GM12878 (cell line): ENCODE data around the gene CRKL.

Experiments
- BHLHE40 ChIP-seq, 2 experiments: fragments of 450-650 bp in 1 of 2; IDR thresholded peaks; 2 replicates each; pipeline ENCODE4 v1.6.1; 2011 to 2017; ENCODE audit warnings: low read depth in 2 of 2, borderline replicate concordance in 1 of 2, improper control_type of control experiment in 1 of 2, low read length in 1 of 2, mild to moderate bottlenecking in 1 of 2
- CTCF ChIP-seq, 3 experiments: IDR thresholded peaks in 2 of 3; conservative IDR thresholded peaks in 1 of 3; 2 replicates each; pipeline ENCODE4 v1.5.1; 2011; ENCODE audit warnings: low read depth in 3 of 3, low read length in 3 of 3, mild to moderate bottlenecking in 3 of 3, control low read depth in 2 of 3, moderate library complexity in 2 of 3, inconsistent platforms in 1 of 3, mixed read lengths in 1 of 3; ENCODE audit not compliant: control insufficient read depth in 2 of 3, insufficient read depth in 1 of 3; ENCODE audit errors: extremely low read depth in 1 of 3
- DPF2 ChIP-seq: fragments of 450-650 bp; IDR thresholded peaks from 2 replicates; pipeline ENCODE4 v1.6.1; 2017; ENCODE audit warnings: mild to moderate bottlenecking
- EP300 ChIP-seq, 2 experiments: fragments of 150-350 bp in 1 of 2; IDR thresholded peaks; 2 replicates each; pipeline ENCODE4 v1.6.1; 2011 to 2012; ENCODE audit warnings: low read depth in 2 of 2, low read length in 2 of 2, borderline replicate concordance in 1 of 2, improper control_type of control experiment in 1 of 2, inconsistent platforms in 1 of 2; ENCODE audit not compliant: control insufficient read depth in 1 of 2
- EZH2 ChIP-seq: IDR thresholded peaks from 2 replicates; pipeline ENCODE4 v1.6.1; 2012; ENCODE audit warnings: low read depth, mild to moderate bottlenecking, control low read depth, inconsistent platforms, low read length, borderline replicate concordance; ENCODE audit not compliant: control insufficient read depth
- IKZF2 ChIP-seq, 2 experiments: fragments of 450-650 bp; IDR thresholded peaks; 2 replicates each; pipeline ENCODE4 v1.6.1; 2017; ENCODE audit warnings: mild to moderate bottlenecking in 2 of 2, moderate library complexity in 2 of 2
- NRF1 ChIP-seq: conservative IDR thresholded peaks from 2 replicates; pipeline ENCODE4 v1.6.1; 2011; ENCODE audit warnings: mild to moderate bottlenecking, low read depth, low read length, improper control_type of control experiment
- PBX3 ChIP-seq: IDR thresholded peaks from 2 replicates; pipeline ENCODE4 v1.6.1; 2011; ENCODE audit warnings: mild to moderate bottlenecking, low read depth, low read length, moderate library complexity; ENCODE audit not compliant: insufficient replicate concordance
- POLR2A ChIP-seq: IDR thresholded peaks from 2 replicates; pipeline ENCODE4 v1.6.1; 2011; ENCODE audit warnings: low read depth, mild to moderate bottlenecking, low read length
- PRDM15 ChIP-seq: fragments of 450-650 bp; formaldehyde crosslinking; IDR thresholded peaks from 2 replicates; pipeline ENCODE4 v1.4.0; 2020; ENCODE audit warnings: mild to moderate bottlenecking, moderate library complexity
- SUPT20H ChIP-seq: IDR thresholded peaks from 2 replicates; pipeline ENCODE4 v1.6.1; 2011; ENCODE audit warnings: low read depth, mild to moderate bottlenecking, low read length, moderate library complexity, borderline replicate concordance; ENCODE audit not compliant: control insufficient read depth
- SUZ12 ChIP-seq: fragments of 200-600 bp; sonication (generic); IDR thresholded peaks from one replicate; pipeline ENCODE4 v1.6.1; 2018; ENCODE audit warnings: antibody characterized with exemption, mild to moderate bottlenecking; ENCODE audit not compliant: unreplicated experiment
- YBX1 ChIP-seq: fragments of 450-650 bp; IDR thresholded peaks from 2 replicates; pipeline ENCODE4 v1.6.1; 2016; ENCODE audit warnings: antibody characterized with exemption
- ZNF207 ChIP-seq: fragments of 450-650 bp; IDR thresholded peaks from 2 replicates; pipeline ENCODE4 v1.6.1; 2014; ENCODE audit warnings: antibody characterized with exemption, mild to moderate bottlenecking, borderline replicate concordance

- TF ChIP-seq EP300 (IDR thresholded peaks at IDR 0.05; ENCODE audit: borderline replicate concordance in 1 of 2, control insufficient read depth in 1 of 2, low read depth in 2 of 2, low read length in 2 of 2) (no peak), IKZF2 (IDR thresholded peaks at IDR 0.05) (no peak), DPF2 (no peak), ZNF207 (no peak), SUZ12 (no peak), BHLHE40 (IDR thresholded peaks at IDR 0.05; ENCODE audit: borderline replicate concordance in 1 of 2, low read depth in 2 of 2, low read length in 1 of 2) (no peak), PRDM15 (CRISPR knock-in tag) (no peak), POLR2A (no peak), PBX3 (no peak), CTCF (IDR thresholded peaks at IDR 0.05 in 2 of 3, conservative IDR thresholded peaks at IDR 0.05 in 1 of 3; ENCODE audit: control insufficient read depth in 2 of 3, extremely low read depth in 1 of 3, insufficient read depth in 1 of 3, low read depth in 3 of 3, low read length in 3 of 3) (no peak), SUPT20H (no peak), EZH2 (no peak), NRF1 (no peak), YBX1 (no peak)
Observed at GRCh38 chr22:20999350-21000206, 82.4 kb downstream of the CRKL start.
